HG02840 (cell line): Measurements from ENCODE around the gene ASB1.
"Not testable (repeated sequence)": the region's sequence is repeated elsewhere in the genome, so short reads cannot be mapped to it uniquely, and the experiment has no call there.

Experiments
- ATAC-seq: cut with Tn5 transposase; IDR thresholded peaks from one replicate; pipeline ENCODE4 v1.9.1; 2021; ENCODE audit warnings: mild to moderate bottlenecking, moderate library complexity, moderate number of reproducible peaks; ENCODE audit not compliant: unreplicated experiment, low FRiP score

The ASB1 gene

GRCh38 chr2:238441262-238442114, 14.8 kb downstream of the ASB1 start:
- no peak for ATAC-seq

- ATAC-seq, result not testable (repeated sequence)
These were observed 15.5 kb downstream of the ASB1 start for GRCh38 chr2:238442257-238442656.

- ATAC-seq, result no peak
These were observed 17.5 kb downstream of the ASB1 start for GRCh38 chr2:238444242-238444641.

- ATAC-seq, result no peak
These were observed 18.9 kb downstream of the ASB1 start for GRCh38 chr2:238445409-238446190.

GRCh38 chr2:238446371-238446770, 19.6 kb downstream of the ASB1 start:
- no peak for ATAC-seq

DNA sequence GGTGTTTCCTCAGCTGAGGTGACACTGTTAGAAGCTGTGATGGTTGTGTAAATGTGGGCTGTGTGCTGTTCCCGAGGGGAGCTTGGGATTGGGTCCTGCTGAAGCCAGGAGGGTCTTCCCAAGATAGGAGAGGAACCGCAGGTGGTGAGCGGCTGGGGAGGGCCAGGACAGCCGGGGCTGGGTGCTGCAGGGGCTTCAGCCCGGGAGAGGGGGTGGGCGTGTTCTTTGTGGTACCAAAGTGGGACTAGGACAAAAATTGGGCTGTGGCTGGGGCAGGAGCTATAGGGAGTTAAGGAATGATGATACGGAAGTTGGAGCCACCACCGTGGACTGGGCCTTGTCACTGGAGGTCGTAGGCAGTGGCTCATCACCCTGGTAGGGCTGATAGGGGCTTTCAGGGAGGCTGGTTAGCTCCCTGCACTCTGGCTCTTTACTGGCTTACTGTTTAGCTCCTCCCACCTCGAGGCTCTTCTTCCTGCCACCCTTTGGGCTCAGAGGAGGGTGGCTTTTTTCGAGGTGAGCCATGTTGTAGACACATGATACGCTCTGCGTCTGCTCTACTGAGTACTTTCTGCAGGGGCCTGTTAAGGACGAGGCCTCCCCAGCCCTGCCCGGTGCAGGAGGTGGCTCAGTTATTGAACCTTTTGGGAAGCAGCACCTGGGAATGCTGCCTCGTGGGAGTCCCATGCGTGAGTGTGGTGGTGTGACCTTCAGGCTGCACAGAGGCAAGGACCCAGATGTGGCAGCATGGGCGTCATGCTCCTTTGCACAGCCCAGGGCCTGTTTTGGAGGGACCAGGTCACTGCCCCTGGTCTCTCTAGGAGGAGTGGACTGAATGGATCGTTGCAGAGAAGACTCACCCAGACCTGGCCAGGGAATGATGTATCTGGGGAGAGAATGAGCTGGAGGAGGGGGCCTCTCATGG, 21.6 kb downstream of the ASB1 start:
- ATAC-seq, result no peak

DNA sequence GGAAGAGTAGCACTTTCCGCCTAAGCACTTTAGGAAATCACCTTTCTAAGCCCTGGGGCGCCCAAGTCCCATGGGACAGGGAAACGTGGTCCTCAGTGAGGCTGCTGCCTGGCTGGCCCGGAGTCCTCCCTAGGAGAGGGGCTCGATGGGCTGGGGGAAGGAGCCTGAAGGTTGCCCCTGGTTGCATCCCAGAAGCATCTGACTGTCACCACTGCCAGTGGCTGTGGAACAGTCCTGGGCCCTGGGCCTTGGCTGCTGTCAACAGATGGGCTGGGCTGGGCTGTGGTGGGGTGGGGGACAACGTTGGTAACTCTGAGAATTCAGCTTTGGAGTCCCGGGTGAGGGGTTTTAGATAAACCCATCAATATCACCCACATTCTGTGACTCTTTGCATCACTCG, 22.5 kb downstream of the ASB1 start:
- no peak for ATAC-seq

- ATAC-seq, result no peak
These were observed 23.2 kb downstream of the ASB1 start for GRCh38 chr2:238449909-238450417.

DNA sequence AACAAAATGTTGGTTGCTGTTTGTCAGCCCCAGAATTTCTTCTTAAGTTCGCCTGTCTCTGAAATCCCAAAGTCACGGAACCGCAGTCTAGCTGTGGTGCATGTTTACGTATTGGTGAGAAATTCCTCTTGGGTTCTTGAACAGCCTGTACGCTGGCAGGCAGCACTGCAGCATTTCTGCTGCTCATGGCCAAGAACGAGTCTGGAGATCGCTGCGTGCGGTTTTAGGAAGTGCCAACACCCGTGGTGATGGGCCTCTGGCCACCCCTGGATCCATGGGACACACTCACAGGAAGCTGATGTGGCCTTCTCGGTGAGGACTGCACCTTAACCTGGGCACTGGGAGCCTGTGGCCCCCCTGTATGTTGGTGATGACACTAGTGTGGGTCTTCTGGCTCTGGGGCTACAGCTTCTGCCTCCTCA, 23.7 kb downstream of the ASB1 start:
- no peak for ATAC-seq

GRCh38 chr2:238453842-238454241, 27.1 kb downstream of the ASB1 start:
- no peak for ATAC-seq

GRCh38 chr2:238456449-238456848, 29.7 kb downstream of the ASB1 start:
- ATAC-seq, result no peak

DNA sequence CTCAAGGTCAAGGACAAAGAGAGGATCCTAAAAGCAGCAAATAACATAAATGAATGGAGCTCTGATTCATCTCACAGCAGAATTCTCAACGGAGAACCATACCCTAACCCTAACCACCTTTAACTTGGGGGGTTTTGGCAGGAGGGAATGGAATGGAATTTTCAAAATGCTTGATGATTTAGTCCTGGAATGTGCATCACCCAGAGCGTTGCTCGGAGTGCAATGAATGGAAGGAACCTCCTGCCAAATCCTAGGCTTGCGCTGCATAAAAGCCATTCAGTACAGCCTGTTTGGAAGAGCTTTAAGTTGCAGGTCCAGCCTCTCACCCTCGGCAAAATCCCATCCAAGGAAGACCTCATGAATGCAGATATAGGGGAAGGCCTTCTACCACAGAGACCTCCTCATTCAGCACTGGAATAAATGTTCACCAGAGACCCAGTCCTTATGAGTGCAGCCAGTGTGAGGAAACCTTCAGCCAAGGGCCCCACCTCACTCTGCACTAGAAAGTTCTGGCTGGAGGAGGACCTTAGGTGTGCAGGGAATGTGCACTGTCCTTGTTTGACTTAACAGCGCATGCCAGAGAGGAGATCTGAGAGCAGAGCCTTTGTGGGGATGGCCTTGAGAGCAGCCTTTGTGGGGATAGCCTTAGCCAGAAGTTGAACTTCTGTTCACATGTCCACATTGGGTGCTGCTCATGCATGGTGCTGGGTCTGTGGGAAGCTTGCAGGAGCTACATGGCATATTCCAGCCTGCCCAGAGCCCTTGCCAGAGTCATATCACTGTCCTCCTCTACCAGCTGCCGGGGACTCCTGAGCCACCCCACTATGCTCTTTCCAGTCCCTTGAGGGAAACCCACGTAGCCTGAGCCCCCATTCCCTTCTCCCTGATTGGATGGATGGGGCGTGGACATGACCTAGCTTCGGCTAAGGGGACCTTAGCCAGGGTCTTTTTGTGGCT, 30.5 kb downstream of the ASB1 start:
- no peak for ATAC-seq

DNA sequence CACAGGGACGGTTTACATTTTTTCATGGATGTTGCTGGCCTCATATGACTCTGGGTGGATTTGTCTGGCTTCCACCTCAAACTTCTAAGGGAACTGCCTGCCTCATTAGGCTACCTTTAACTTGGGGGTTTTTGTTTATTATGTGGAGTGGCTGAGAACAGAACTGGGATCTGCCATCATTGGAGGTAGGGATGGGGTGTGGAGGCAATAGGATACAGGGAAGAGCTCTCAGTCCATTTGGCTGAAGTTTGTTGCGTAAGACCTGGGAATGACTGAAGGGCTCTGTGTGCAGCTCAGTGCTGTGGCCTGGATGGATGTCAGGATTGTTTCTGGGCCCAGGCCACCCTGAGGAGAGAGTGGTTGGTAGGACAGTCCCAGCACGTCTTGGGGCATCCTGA, 31.2 kb downstream of the ASB1 start:
- ATAC-seq, result no peak

- no peak for ATAC-seq
These were observed 31.9 kb downstream of the ASB1 start for GRCh38 chr2:238458651-238459050.

DNA sequence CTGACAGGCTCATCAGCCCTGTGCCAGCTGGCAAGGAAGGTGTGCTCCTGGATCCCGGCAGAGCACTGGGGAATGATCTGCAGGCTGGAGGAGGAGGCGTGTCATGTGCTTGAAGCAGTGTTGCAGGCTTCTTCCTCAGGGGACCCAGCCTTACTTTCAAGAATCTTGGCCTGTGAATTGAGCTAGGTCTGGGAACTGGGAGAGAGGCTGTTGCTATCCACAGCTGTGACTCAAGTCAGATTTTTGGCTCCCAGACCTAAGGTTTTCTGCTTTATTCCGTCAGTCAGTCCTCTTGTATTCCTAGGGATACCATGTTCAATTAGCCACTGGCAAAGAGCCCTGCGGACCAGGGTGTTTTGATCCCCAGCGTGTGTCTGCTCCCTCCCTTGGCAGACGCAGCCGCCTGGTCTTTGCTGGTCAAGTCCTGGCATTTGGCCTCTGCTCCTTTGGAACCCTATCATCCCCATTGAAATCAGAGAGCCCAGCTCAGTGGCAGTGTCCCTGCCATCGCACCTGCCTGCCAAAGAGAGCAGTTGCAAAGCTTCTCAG, 32.4 kb downstream of the ASB1 start:
- no peak for ATAC-seq

- ATAC-seq, result no peak
These were observed 34.3 kb downstream of the ASB1 start for GRCh38 chr2:238461051-238461450.

DNA sequence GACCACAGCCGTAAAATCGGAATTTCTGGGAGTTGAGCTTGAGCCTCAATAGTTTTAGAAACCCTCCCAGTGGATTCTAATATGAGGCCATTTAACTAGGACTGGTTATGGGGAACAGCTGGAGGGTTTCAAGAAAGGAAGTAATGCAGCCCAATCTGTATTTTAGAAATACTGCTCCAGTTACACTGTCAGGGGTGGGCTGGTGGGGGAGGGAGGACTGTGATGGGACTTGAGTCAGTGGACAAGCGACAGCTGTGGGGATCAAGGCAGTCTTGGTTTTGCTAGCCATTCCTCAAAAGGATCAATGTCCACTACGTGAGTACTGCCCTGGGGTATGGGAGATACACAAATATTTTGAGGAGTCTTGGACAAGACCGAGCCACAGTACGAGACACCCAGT, 34.8 kb downstream of the ASB1 start:
- no peak for ATAC-seq

DNA sequence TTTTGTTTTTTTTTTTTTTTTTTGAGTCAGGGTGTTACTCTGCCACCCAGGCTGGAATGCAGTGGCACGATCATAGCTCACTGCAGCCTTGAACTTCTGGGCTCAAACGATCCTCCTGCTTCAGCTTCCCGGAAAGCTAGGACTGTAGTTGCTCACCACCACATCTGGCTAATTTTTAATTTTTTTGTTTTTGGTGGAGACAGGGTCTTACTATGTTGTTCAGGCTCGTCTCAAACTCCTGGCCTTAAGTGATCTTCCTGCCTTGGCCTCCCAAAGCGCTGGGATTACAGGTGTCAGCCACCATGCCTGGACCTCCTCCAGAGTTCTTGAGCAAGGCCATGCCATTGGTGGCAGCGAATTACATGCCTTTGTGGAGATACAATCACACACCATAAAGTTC, 35.2 kb downstream of the ASB1 start:
- ATAC-seq, result no peak

DNA sequence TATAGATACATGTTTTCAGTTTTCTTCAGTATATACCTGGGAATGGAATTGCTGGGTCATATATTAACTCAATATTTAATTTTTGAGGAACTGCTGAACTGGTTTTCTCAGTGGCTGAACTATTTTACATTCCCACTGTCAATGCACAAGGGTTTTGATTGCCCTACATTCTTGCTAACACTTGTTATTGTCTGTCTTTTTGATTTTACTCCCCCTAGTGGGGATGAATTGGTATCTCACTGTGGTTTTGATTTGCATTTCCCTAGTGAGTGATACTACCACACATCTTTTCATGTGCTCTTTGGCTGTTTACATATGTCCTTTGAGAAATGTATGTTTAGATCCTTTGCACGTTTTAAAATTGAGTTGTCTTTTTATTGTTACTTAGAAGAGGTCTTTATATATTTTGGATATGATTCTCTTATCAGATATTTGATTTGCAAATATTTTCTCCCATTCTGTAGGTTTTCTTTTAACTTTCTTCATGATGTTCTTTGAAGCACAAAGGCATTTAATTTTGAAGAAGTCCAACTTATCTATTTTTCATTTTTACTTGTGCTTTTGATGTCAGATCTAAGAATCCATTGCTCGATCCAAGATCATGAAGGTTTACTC, 36.2 kb downstream of the ASB1 start:
- no peak for ATAC-seq
